Fibroblast of lung (primary cell): ENCODE data around the gene FGD4. TPM values are rescaled to one million over a fixed set of nuclear protein-coding genes. Genes with fewer than 3 reads are reported as not detected.

Experiments
- DNase-seq, 2 donors: peaks; one replicate each; pipeline versions ENCODE4 v3.0.0 to v3.0.0-alpha.2; 2010; ENCODE audit warnings: low read depth in 2 of 2
- H2AFZ ChIP-seq: 2 replicates; pipeline ENCODE4 v1.5.1; 2012; ENCODE audit warnings: low read length, control low read depth, inconsistent platforms
- H3K27ac ChIP-seq: 2 replicates; pipeline ENCODE4 v1.5.1; 2011; ENCODE audit warnings: low read length, control low read depth; ENCODE audit not compliant: insufficient read depth
- H3K27me3 ChIP-seq: 2 replicates; pipeline ENCODE4 v1.5.1; 2011; ENCODE audit warnings: mild to moderate bottlenecking, low read length; ENCODE audit not compliant: control insufficient read depth, insufficient read depth
- H3K36me3 ChIP-seq: 2 replicates; pipeline ENCODE4 v1.5.1; 2011; ENCODE audit warnings: low read length; ENCODE audit not compliant: control insufficient read depth, insufficient read depth
- H3K4me1 ChIP-seq: 2 replicates; pipeline ENCODE4 v1.5.1; 2011; ENCODE audit warnings: low read length; ENCODE audit not compliant: control insufficient read depth, insufficient read depth; ENCODE audit errors: extremely low read depth
- H3K4me2 ChIP-seq: 2 replicates; pipeline ENCODE4 v1.5.1; 2011; ENCODE audit warnings: low read length, control low read depth; ENCODE audit not compliant: insufficient read depth; ENCODE audit errors: extremely low read depth
- H3K4me3 ChIP-seq, 4 experiments: fragments of 200-600 bp in 1 of 4; sonication (generic) in 1 of 4; replicated peaks in 1 of 4; 2 replicates each; pipeline ENCODE4 v1.5.1; 2011 to 2016; ENCODE audit warnings: low read length in 4 of 4, low read depth in 3 of 4, mild to moderate bottlenecking in 3 of 4, control low read depth in 2 of 4, inconsistent platforms in 1 of 4, mixed read lengths in 1 of 4; ENCODE audit not compliant: insufficient read depth in 1 of 4; ENCODE audit errors: control extremely low read depth in 1 of 4
- H3K79me2 ChIP-seq: 2 replicates; pipeline ENCODE4 v1.5.1; 2012; ENCODE audit warnings: mild to moderate bottlenecking, low read length, inconsistent platforms; ENCODE audit not compliant: control insufficient read depth, insufficient read depth
- H3K9ac ChIP-seq: 2 replicates; pipeline ENCODE4 v1.5.1; 2011; ENCODE audit warnings: mild to moderate bottlenecking, low read length, control low read depth; ENCODE audit not compliant: insufficient read depth
- H3K9me3 ChIP-seq: 2 replicates; pipeline ENCODE4 v1.5.1; 2012; ENCODE audit warnings: low read depth, low read length; ENCODE audit not compliant: control insufficient read depth, insufficient read depth
- H4K20me1 ChIP-seq: 2 replicates; pipeline ENCODE4 v1.5.1; 2011; ENCODE audit warnings: low read length; ENCODE audit not compliant: control insufficient read depth, insufficient read depth; ENCODE audit errors: extremely low read depth
- CTCF ChIP-seq, 2 donors: IDR thresholded peaks in 1 of 2; conservative IDR thresholded peaks in 1 of 2; 1 replicate in 1 of 2; 2 replicates in 1 of 2; pipeline ENCODE4 v1.5.1; 2011 to 2012; ENCODE audit warnings: low read length in 2 of 2, control low read depth in 1 of 2, inconsistent platforms in 1 of 2, low read depth in 1 of 2, mild to moderate bottlenecking in 1 of 2
- EZH2 ChIP-seq: IDR thresholded peaks from 2 replicates; pipeline ENCODE4 v1.5.1; 2012; ENCODE audit warnings: low read length, control low read depth, mild to moderate bottlenecking; ENCODE audit errors: missing control alignments
- polyA plus RNA-seq, 2 donors: library from polyadenylated mRNA; depleted of rRNA in 1 of 2; stranded (reverse) in 1 of 2; unstranded in 1 of 2; fragments of >200 nt; gene quantifications; 2 replicates each; pipeline ENCODE4 v1.2.1, GENCODE V29; 2011 to 2012; ENCODE audit warnings: missing spikeins in 1 of 2
- total RNA-seq: library from RNA; depleted of rRNA; stranded (reverse); fragments of >200 nt; gene quantifications from 2 replicates; pipeline ENCODE4 v1.2.1, GENCODE V29; 2014

The FGD4 gene
- total and polyA plus RNA-seq, 2 donors (not counting 1 experiment from before 2014, with no cell fraction given): 7.6 to 12.2 TPM

- Histone ChIP-seq H3K27me3 (no peaks in the 10 kb centered on the region), H3K36me3 (no peaks in the 10 kb centered on the region), H3K9ac (no peak overlapping the region), H3K9me3 (no peaks in the 10 kb centered on the region), H3K4me3 (no peak overlapping the region), H3K4me2 (no peak overlapping the region), H3K4me1 (no peaks in the 10 kb centered on the region), H2AFZ (no peak overlapping the region), H3K79me2 (no peaks in the 10 kb centered on the region), H4K20me1 (no peaks in the 10 kb centered on the region), H3K27ac (no peak overlapping the region)
- no peak for DNase-seq
- no peak for TF ChIP-seq CTCF (conservative IDR thresholded peaks at IDR 0.05 in 1 of 2, IDR thresholded peaks at IDR 0.05 in 1 of 2; ENCODE audit: low read depth in 1 of 2, low read length in 2 of 2)
- no peak for TF ChIP-seq EZH2
These were observed 210.6 kb downstream of the FGD4 start for GRCh38 chr12:32609966-32610365.

- Histone ChIP-seq H3K9ac (no peak overlapping the region), H3K36me3 (no peaks in the 10 kb centered on the region), H3K4me2 (no peak overlapping the region), H3K27ac (no peak overlapping the region), H3K9me3 (no peaks in the 10 kb centered on the region), H4K20me1 (no peaks in the 10 kb centered on the region), H2AFZ (no peak overlapping the region), H3K27me3 (no peaks in the 10 kb centered on the region), H3K79me2 (no peaks in the 10 kb centered on the region), H3K4me1 (no peaks in the 10 kb centered on the region), H3K4me3 (no peak overlapping the region)
- DNase-seq: no peak
- TF ChIP-seq EZH2: no peak
- no peak for TF ChIP-seq CTCF (conservative IDR thresholded peaks at IDR 0.05 in 1 of 2, IDR thresholded peaks at IDR 0.05 in 1 of 2; ENCODE audit: low read depth in 1 of 2, low read length in 2 of 2)
These were observed 212.6 kb downstream of the FGD4 start for GRCh38 chr12:32611986-32612385.

GRCh38 chr12:32612658-32613614 lies 213.6 kb downstream of the FGD4 start:
- TF ChIP-seq EZH2 (no peak), CTCF (conservative IDR thresholded peaks at IDR 0.05 in 1 of 2, IDR thresholded peaks at IDR 0.05 in 1 of 2; ENCODE audit: low read depth in 1 of 2, low read length in 2 of 2) (no peak)
- Histone ChIP-seq H3K36me3 (no peaks in the 10 kb centered on the region), H3K79me2 (no peaks in the 10 kb centered on the region), H2AFZ (no peak overlapping the region), H3K9me3 (no peaks in the 10 kb centered on the region), H3K9ac (no peak overlapping the region), H4K20me1 (no peaks in the 10 kb centered on the region), H3K4me2 (no peak overlapping the region), H3K4me1 (no peaks in the 10 kb centered on the region), H3K27me3 (no peaks in the 10 kb centered on the region), H3K4me3 (no peak overlapping the region), H3K27ac (no peak overlapping the region)
- DNase-seq: no peak
